Calu3 (cell line): ENCODE measurements around the gene MS4A18. TPM values are rescaled to one million over a fixed set of nuclear protein-coding genes. Genes with fewer than 3 reads are reported as not detected.

Source experiments
- BruUV-seq: library from RNA; stranded (reverse); fragments of 400-500 nt; replicated peaks from 2 replicates; lab custom pipeline; 2021; lab: Mats Ljungman, UMichigan
- CTCF ChIA-PET: fragments of 300-600 bp; sonication (Branson Sonifier 250); formaldehyde crosslinking; loops from one replicate; lab custom pipeline; 2022; ENCODE audit warnings: antibody characterized with exemption; lab: Charles Lee
- DNase-seq: peaks from one replicate; pipeline ENCODE4 v3.0.0; 2022
- H3K27ac Mint-ChIP-seq: one replicate; pipeline ENCODE4 v1.8.0; 2022; ENCODE audit warnings: mixed read lengths; ENCODE audit not compliant: unreplicated experiment
- H3K27me3 Mint-ChIP-seq: one replicate; pipeline ENCODE4 v1.8.0; 2022; ENCODE audit warnings: mixed read lengths; ENCODE audit not compliant: unreplicated experiment
- H3K36me3 Mint-ChIP-seq: one replicate; pipeline ENCODE4 v1.8.0; 2022; ENCODE audit warnings: mild to moderate bottlenecking, moderate library complexity, mixed read lengths; ENCODE audit not compliant: insufficient read depth, unreplicated experiment
- H3K4me1 Mint-ChIP-seq: one replicate; pipeline ENCODE4 v1.8.0; 2022; ENCODE audit warnings: mild to moderate bottlenecking, low read depth, mixed read lengths; ENCODE audit not compliant: unreplicated experiment
- H3K4me3 Mint-ChIP-seq: one replicate; pipeline ENCODE4 v1.8.0; 2022; ENCODE audit warnings: mild to moderate bottlenecking, low read depth, moderate library complexity, mixed read lengths; ENCODE audit not compliant: unreplicated experiment
- H3K9me3 Mint-ChIP-seq: one replicate; pipeline ENCODE4 v1.8.0; 2022; ENCODE audit warnings: low read depth, mixed read lengths; ENCODE audit not compliant: unreplicated experiment
- CTCF ChIP-seq: fragments of 200-600 bp; IDR thresholded peaks from one replicate; pipeline ENCODE4 v1.8.0; 2022; ENCODE audit warnings: antibody characterized with exemption; ENCODE audit not compliant: unreplicated experiment
- intact Hi-C: fragments of 100-400 bp; cut with micrococcal nuclease; formaldehyde crosslinking; loops from one replicate; pipeline ENCODE4 v1.10.0; 2022; ENCODE audit not compliant: unreplicated experiment
- total RNA-seq: library from RNA; stranded (reverse); gene quantifications from 2 replicates; pipeline ENCODE4 v1.2.3, GENCODE V29; 2022

MS4A18 gene
- total RNA-seq, 1 experiment from 2014 or later, result not detected

DNA sequence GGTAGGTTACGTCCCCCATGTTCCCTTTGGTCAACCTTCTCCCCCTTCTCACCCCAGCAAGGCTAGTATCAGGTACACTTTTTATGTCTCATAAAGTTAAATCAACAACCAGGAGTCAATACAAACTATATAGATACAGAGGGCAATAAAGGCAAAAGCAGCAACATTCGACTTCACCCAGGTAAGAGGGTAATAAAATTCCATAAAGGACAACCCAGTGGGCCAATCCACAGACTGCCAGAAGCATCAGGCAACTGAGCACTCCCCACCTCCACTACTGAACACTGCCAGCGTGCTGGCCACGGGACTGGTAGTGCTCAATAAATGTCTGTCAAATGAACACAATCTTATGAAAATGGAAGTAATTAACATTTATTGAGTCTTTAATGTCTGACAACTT lies 5.1 kb upstream of the MS4A18 start:
- Mint-ChIP-seq H3K9me3 (no peaks in the 10 kb centered on the region), H3K27ac (no peak overlapping the region), H3K4me1 (no peaks in the 10 kb centered on the region), H3K36me3 (no peaks in the 10 kb centered on the region), H3K4me3 (no peak overlapping the region), H3K27me3 (peaks cover 57% of the 10 kb centered on the region)
- BruUV-seq, result no TSS peak
- DNase-seq, result no peak
- TF ChIP-seq CTCF, result no peak
- CTCF ChIA-PET, result no interaction called here
- intact Hi-C loops, result no loop called here

GRCh38 chr11:60720460-60720859 lies 4.1 kb upstream of the MS4A18 start:
- BruUV-seq, result no TSS peak
- H3K9me3 Mint-ChIP-seq, result no peaks in the 10 kb centered on the region
- CTCF ChIA-PET, result interaction anchor here (0.5 to 0.7 kb wide), 2 partner anchors 25 to 154 kb away, joined by 4 to 5 read pairs; no protein-coding TSS in a partner anchor
- no peak overlapping the region for H3K27ac Mint-ChIP-seq
- TF ChIP-seq CTCF, result no peak
- intact Hi-C loops, result no loop called here
- no peak for DNase-seq
- H3K27me3 Mint-ChIP-seq, result peaks cover 50% of the 10 kb centered on the region
- no peaks in the 10 kb centered on the region for H3K4me1 Mint-ChIP-seq
- no peak overlapping the region for H3K4me3 Mint-ChIP-seq
- no peaks in the 10 kb centered on the region for H3K36me3 Mint-ChIP-seq

GRCh38 chr11:60725592-60725991 lies 1.1 kb downstream of the MS4A18 start:
- Mint-ChIP-seq H3K27ac (no peak overlapping the region), H3K36me3 (no peaks in the 10 kb centered on the region), H3K27me3 (peaks cover 63% of the 10 kb centered on the region), H3K4me1 (no peaks in the 10 kb centered on the region), H3K4me3 (no peak overlapping the region), H3K9me3 (no peaks in the 10 kb centered on the region)
- DNase-seq, result no peak
- CTCF ChIA-PET, result no interaction called here
- no peak for TF ChIP-seq CTCF
- BruUV-seq, result no TSS peak
- intact Hi-C loops, result no loop called here

- Mint-ChIP-seq H3K36me3 (no peaks in the 10 kb centered on the region), H3K4me3 (no peak overlapping the region), H3K9me3 (no peaks in the 10 kb centered on the region), H3K4me1 (no peaks in the 10 kb centered on the region), H3K27me3 (peaks cover 50% of the 10 kb centered on the region), H3K27ac (no peak overlapping the region)
- TF ChIP-seq CTCF, result no peak
- BruUV-seq, result no TSS peak
- CTCF ChIA-PET, result no interaction called here
- intact Hi-C loops, result no loop called here
- DNase-seq, result no peak
Measured at GRCh38 chr11:60731586-60731985, 7.1 kb downstream of the MS4A18 start.
